Embryonic facial prominence (tissue), 1 donor: Measurements from ENCODE around the gene VTN.
"Not testable (repeated sequence)": the region's sequence is repeated elsewhere in the genome, so short reads cannot be mapped to it uniquely, and the experiment has no call there.

ENCODE experiments used
- DNase-seq: peaks from one replicate; pipeline ENCODE4 v3.0.0-alpha.2; 2016; ENCODE audit errors: extremely low spot score

Gene VTN

DNA sequence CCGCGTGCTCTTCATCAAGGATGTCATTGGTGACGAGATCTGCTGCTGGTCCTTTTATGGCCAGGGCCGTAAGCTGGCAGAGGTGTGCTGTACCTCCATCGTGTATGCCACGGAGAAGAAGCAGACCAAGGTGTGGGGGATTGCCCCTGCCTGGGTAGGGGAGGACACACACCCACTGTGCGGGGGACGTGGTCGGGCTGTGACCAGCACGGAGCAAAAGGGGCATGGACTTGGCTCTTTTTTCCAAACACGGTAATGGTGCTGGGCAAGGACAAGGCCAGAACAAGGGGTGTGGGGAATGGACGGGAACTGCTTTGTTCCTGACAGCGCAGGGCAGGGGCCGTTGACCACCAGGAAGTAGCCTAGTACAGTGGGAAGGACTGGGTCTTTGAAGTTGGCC lies 27.8 kb downstream of the VTN start:
- no peak for DNase-seq

DNA sequence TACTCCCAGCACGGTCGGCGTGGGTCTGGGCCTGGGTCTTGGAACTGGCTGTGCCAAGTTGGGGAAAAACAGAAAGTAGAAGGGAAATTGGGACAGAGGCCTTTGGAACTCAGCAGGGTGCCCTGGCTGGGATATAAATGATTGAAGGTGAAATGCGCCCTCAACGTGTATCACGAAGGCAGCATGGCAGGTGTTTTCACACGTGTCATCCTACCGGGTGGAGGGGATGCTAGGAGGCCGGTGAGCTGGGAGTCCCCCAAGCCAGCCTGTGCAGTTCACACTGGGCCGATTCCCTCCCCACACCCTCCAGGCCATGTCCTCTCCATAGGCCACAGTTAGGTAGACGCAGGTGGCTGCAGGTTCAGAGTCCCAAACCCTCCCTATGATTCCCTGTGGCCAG lies 28.6 kb downstream of the VTN start:
- no peak for DNase-seq

DNA sequence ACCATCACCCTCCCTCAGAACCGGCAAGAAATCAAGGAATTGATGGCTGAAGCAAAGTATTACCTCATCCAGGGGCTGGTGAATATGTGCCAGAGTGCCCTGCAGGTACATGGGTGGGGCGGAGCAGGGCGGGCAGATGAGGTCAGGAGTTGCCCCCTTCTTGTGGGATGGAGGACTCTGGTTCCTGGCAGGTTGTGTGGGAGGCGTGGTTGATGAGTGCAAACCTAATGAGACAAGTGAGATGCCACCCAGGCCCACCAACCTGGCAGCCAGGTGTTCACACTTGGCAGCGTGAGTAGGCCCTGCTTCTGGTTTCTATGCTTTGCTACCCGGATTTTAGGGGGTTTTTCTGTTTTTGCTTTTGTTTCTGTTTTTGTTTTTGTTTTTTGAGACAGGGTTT lies 29.7 kb downstream of the VTN start:
- DNase-seq = no peak

DNA sequence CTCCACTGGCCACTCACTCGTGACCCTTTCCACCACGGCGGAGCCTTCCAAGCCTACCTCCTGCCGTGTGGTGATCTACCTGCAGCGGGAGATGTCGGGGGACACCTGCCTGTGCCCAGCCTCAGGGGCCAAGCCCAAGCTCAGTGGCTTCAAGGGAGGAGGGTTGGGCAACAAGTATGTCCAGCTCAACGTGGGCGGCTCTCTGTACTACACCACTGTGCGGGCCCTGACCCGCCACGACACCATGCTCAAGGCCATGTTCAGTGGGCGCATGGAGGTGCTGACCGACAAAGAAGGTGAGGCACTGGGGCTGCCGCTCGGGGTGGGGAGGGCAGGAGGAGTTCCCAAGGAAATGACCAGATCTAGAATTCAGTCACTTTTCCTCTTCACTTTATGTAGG lies 30.7 kb downstream of the VTN start:
- no peak for DNase-seq

DNA sequence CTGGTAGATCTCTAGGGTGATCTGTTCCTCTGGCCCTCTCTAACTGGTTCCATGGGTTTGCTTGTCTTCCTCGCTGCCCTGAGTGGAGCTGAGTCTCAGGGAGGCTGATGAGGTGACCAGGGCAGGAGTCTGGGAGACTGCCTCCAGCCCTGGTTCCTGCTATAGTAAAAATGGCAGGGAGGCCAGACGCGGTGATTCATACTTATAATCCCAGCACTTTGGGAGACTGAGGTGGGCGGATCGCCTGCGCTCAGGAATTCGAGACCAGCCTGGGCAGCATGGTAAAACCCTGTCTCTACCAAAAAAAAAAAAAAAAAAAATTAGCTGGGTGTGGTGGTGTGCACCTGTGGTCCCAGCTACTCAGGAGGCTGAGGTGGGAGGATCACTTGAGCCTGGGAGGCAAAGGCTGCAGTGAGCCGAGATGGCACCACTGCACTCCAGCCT lies 31.3 kb downstream of the VTN start:
- DNase-seq = not testable (repeated sequence)

DNA sequence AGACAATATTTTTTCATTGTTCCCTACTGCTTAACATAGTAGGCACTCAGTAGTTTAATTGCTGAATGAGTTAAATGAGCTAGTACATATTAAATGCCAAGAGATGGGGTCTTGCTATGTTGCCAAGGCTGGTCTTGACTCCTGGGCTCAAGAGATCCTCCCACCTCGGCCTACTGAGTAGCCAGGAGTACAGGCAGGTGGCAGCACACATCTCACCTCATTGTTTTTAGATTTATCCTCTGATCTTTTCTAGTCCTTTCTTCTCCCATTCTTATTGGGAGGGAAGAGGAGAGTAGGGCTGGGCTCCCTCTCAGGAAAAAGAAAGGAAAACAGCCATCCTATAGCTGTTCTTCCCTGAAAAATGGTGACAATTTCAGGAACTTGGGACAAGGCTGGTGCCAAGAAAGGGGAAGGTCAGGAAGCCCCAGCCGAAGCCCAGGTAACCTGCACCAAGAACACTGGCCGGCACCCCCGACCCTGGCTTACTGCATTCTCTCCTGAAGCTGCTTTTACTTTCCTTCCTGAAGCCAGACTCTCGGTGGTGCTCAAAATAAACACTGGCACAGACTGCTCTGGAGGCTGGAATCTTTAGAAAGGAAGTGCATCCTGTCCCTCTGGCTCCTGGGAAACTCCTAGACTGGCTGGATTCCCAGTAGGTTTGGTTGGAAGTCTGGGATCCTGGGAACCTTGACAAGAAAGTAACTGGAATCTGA lies 31.9 kb downstream of the VTN start:
- DNase-seq = no peak

DNA sequence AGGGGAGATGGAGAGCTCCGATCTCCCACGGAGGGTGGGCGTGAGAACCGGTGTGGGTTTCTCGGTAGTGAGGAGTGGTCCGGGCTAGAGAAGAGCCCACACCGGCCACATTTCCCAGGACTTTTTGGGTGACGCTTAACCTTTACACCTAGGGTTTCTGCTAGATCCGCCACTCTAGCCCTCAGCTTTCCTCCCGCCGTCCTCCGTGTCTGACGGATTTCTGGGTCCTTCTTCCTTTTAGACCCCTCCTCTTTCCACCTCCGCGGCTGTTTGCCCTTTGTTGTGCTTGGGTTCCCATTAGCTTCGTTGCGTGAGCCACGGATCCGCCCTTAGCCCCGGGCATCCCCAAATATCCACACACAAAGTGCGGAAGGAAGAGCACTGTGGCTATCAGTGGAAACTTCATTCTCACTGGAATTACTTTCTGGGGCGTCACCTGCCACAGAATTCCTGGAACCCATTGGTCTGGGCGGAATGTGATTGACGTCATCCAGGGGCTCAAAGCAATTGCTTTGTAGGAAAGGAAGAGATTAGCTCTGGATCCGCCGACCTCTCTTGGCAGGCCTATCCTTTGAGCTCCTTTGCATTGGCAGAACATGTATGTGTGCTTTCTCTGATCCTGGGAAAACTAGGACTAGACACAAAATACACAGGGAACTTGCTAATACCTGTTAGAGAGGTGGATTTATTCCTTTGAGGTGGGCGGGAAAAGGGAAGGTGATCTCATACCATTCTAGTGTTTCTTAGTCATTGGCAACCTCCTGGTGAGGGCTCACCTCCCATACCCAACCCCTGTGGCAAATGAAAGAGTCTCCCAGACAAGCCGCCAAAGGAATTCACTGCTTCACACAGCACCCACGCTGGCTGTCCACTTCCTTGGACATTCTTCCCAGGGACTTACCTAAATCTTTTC lies 33.9 kb downstream of the VTN start:
- peak; percentile 82 for DNase-seq

DNA sequence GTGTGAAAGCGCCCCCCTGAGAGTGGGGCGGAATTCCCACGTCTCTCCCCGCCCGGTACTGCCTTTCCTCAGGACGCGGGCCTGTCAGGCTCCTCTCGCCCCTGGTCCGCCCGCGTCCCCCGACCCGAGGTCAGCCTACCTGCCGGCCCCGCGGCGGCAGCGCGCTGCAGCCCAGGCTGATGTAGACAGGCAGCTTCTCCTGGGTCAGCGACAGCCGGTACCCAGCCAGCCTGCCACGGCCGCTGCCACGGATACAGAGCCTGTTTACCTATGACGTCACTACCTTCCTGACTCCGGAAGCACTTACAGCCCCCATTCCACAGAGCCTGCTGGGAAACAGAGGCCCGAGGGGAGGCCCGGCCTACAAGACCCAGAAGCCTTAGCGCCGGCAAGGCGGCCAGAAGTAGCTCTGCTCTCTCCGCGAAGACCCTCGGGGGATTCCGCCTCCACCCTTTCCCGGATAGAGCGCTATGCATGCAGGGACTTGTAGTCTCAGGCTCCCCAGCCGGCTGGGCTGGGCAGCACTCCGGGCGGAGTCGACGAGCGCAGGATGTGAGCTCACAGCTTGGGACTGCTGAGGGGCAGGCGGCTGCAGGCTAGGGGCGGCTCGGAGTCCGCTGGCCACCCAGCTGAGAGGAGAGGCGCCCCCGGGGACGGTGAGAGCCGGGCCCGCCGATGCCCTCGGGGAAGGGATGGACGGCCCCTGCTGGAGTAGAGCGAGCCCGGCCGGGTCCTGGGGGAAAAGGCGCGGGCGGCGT lies 34.7 kb downstream of the VTN start, which contains the start of the genes IFT20 and TNFAIP1:
Gene IFT20, minus strand, starts transcription at position 272 of the 758 bp plus-strand sequence. CDS start 3,487 bp downstream, outside the sequence.
Gene TNFAIP1, plus strand, starts transcription at position 561 of the 758 bp plus-strand sequence. CDS start 3,761 bp downstream, outside the sequence.
- DNase-seq = peak; percentile 99

DNA sequence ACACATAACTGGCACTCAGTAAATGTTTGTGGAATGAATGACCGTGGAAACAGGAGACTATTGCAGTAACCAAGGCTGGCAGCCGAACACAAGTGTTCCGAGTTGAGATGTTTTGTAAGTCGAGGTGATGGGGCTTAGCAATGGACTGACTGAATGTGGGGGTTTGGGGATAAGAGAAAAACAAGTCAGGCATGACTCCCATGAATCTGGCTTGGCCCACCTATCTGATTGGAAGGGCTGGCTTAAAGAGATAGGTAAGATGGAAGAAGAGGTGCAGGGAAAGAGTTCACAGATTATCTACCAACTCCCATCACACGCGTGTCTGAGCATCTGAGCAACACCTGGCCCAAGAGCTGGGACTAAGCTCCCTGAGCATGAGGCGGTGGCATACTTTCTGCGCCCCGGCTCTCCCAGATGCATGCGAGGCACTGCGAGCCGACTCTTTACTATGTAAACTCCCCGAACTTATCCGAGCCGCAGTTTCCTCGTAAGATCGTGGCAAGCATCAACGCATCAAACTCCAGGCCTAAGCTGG lies 35.4 kb downstream of the VTN start:
- no peak for DNase-seq

DNA sequence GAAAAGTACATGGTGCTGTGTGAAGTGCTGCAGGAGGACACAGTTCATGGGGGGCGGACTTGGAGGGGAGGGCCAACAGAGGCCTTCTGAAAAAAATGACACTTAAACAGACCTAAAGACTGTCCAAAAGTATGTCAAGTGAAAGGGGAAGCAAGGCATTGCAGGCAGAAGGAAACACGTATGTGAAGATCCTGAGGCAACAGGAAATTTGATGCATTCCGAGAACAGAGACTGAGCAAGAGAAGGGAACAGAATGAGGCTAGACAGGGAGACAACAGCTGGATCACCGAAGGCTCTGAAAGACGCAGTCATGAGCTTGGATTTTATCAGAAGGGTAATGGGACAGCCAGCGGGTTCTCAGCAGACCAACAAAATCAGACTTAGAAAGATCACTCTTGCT lies 35.9 kb downstream of the VTN start:
- no peak for DNase-seq

DNA sequence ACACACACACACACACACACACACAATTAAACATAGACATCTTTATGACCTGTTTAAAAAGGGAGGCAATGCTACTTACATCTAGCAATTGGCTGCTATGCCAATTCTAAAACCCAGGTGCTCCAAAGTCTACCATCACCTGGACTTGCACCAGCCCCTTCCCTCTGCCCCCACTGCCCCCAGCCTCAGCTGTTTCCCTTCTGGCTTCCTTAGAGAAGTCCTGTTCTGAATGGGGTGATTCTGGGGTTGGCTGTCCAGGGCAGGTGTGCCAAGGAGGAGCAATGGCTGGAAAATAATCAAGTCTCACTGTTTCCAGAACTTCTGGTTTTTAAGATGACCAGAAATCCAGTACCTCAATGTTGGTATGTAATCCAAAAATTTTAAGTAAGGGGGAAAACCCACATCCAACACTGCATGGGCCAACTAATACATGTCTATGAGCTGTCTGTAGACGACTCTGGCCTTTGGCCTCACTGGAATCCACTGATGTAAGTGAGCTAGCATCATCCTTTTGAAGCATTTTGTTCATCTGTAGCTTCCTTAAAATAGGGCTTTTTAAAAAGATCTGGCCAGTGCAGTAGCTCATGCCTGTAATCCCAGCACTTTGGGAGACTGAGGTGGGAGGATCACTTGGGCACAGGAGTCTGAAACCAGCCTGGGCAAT lies 36.9 kb downstream of the VTN start:
- DNase-seq = no peak

DNA sequence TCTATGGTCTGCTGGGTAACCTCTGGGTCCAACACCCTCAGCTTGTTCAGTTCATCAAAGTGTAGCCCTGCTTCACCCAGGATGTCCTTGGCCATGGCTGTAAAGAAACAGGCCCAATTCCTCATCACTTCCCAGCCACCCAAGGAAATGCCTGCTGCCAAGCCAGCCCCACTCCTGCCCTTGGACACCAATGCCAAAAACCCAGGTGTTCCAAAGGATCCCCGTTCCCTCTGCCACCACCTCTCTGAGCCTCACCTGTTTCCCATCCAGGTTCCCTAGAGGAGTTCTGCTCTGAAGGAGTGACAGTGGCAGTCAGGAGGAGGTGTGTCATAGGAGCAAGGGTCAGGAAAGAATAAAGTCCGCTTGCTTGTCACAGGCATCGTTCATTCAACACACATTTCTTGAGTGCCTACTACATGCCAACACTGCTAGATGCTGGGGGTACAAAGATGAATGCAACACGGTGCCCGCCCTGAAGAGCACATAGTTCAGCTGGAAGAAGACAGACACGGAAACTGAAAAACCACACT lies 38.2 kb downstream of the VTN start:
- no peak for DNase-seq

DNA sequence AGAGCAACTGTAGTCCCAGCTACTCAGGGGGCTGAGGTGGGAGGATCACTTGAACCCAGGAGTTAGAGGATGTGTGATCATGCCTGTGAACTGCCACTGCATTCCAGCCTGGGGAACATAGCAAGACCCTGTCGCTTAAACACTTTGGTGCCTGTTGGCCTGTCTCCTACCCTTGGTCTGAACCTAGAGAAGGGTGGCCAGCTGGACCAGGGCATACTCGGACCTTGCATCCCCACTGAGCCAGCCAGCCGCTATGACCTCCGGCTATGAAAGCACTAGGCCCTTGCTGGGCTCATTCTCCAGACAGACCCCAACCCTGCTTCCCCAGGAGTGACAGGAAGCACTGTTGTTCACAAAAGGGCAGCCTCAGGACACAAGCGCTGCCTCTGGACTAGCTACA lies 39.4 kb downstream of the VTN start:
- no peak for DNase-seq

DNA sequence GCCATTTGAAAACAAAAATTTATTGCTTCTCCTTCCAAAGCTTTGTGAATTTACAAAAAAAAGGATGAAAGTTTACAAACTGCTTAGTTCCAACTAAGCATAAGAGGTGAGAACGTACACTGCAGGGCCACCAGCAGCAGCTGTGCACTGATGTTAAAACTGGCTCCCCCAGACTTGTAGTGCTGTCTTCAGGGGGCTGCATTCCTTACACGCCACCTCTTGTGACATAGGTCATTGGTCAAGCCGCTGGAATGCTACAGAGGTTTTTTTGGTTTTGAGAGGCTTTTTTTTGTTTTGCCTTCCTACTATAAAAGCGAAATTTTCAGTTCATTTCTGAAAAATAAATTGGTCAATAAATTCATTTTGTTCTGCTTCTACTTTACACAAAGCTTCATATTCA lies 41.8 kb downstream of the VTN start:
- DNase-seq = no peak

DNA sequence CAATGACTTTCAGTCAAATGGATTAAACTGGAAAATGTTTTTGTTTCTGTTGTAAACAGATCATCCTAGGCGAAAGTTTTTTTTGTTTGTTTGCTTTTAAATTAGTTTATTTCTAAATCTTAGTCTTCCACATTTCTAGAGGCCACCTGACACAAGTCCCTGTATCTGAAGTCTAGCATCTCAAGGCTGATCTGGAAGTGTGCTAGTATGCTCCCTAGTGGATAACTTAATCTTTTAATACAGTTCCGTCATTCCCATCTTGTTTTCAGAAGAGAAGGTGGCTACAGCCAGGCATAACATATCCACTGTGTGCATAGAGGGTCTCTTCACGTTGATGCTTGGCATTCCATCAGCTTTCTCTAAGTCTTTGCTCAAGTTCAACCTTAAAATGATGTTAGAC lies 42.4 kb downstream of the VTN start:
- no peak for DNase-seq

DNA sequence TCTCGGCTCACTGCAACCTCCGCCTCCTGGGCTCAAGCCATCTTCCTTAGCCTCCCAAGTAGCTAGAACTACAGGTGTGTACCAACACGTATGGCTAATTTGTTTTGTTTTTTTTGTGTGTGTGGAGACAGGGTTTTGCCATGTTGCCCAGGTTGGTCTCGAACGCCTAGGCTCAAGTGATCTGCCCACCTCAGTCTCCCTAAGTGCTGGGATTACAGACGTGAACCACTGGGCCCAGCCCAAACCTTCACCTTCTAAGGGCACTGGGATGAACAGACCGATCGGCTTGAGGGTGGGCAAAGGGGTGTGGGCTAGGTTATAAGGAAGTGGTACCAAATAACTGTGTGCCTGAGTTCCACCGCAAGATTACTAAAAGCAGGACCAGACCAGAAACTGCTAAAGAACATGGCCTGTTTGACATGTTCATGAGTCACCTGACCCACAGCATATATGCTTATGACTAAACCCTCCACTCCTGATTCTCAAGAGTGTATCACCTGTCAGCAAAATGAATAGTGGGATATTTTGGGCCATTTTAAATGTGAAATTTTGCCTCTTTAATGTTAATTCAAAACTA lies 43.0 kb downstream of the VTN start:
- DNase-seq = no peak

DNA sequence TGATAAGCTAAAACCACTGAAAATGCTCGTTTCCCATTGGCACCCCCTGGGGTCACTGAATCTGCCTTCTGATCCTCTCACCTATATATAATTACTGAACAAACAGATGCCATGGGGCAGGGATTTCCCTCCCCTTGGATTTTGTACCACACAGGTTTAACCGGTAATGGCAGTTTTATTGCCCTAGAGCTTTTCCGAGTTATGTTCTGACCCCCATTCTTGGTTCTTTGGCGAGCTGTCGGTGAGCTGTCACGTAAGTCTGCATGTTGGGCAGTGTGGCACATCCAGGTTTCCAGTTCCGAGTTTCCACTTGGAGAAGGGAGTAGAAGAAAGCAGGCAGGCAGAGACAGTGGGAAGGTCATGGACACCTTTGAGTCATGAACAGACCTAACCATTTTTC lies 44.0 kb downstream of the VTN start:
- no peak for DNase-seq

DNA sequence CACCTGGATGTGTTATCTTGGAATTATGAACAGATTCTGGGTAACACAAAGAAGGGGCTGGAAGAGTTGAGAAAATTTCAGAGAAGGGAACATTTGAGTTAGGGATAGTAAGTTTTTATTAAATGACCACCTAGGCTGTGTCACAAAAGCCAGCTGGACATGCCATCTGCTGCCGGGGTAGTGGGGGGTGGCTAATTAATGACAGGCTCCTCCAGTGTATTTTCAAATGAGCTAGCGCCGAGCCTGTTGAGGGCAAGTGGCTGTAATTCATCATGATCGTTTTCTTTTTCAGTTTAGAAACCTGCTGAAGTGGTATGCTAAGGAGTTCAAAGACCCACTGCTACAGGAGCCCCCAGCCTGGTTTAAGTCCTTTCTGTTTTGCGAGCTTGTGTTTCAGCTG lies 44.9 kb downstream of the VTN start:
- DNase-seq = no peak

DNA sequence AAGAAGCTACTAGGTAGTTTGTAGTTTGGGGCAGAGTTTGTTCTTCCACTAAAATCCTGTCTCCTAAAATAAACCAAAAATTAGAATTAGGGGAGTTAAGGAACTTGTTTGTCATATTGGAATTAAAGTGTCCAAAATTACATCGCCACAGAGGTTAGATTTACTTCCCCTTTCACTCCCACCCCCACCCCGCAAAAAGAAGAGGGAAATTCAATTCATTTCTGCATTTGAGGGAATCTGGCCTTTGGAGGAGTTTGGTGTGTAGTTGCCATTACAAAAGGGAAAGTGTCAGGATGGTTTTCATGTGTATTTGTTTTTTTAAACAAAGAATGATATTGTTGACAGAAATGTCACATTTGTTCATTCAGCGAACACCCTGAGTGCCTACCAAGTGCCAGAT lies 45.3 kb downstream of the VTN start:
- no peak for DNase-seq

DNA sequence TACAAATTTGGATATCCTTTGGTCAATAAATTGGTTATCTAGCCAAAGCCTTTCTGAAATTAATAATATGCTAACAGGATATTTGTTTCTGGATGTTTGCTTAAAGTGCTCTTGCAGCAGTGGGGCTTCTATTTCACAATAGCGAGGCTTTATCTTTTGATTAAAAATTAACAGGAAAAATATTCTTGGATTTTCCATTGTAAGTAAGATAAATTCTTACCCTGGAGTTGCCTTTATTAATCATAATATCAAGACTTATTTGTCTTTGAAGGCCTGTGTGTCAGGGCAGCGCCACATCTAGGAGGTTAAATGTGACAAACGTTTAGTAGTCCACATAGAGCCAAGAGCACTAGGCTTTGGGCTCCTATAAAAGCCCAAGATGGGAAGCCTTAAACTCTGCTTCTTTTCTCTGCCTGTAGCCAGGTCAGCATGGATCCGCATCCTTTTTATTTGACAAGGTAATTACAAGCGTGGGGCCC lies 45.8 kb downstream of the VTN start:
- DNase-seq = no peak
